Mesothelial cell of epicardium (in vitro differentiated cells): ENCODE data around the gene SRSF9. TPM values are rescaled to one million over a fixed set of nuclear protein-coding genes. Genes with fewer than 3 reads are reported as not detected.

Experiments used
- DNase-seq, 2 experiments: peaks; one replicate each; pipeline ENCODE4 v3.0.0; 2021; ENCODE audit warnings: low spot score in 2 of 2; ENCODE audit not compliant: unreplicated experiment in 2 of 2
- H3K27ac Mint-ChIP-seq: 2 replicates; pipeline ENCODE4 v1.8.0; 2021; ENCODE audit warnings: mixed read lengths
- H3K27me3 Mint-ChIP-seq: 2 replicates; pipeline ENCODE4 v1.8.0; 2021; ENCODE audit warnings: low read depth, mixed read lengths
- H3K36me3 Mint-ChIP-seq: 2 replicates; pipeline ENCODE4 v1.8.0; 2021; ENCODE audit warnings: mixed read lengths
- H3K4me1 Mint-ChIP-seq: 2 replicates; pipeline ENCODE4 v1.8.0; 2021; ENCODE audit warnings: mixed read lengths
- H3K4me3 Mint-ChIP-seq: 2 replicates; pipeline ENCODE4 v1.8.0; 2021; ENCODE audit warnings: mild to moderate bottlenecking, moderate library complexity, mixed read lengths
- H3K9me3 Mint-ChIP-seq: 2 replicates; pipeline ENCODE4 v1.8.0; 2021; ENCODE audit warnings: mixed read lengths
- CTCF ChIP-seq: fragments of 200-600 bp; sonication (generic); IDR thresholded peaks from one replicate; pipeline ENCODE4 v1.5.0; 2021; ENCODE audit warnings: antibody characterized with exemption; ENCODE audit not compliant: unreplicated experiment
- total RNA-seq: library from RNA; stranded (reverse); gene quantifications from 3 replicates; pipeline ENCODE4 v1.2.1, GENCODE V29; 2021

Gene SRSF9
- total RNA-seq, 1 donor from 2014 or later: 197 TPM

DNA sequence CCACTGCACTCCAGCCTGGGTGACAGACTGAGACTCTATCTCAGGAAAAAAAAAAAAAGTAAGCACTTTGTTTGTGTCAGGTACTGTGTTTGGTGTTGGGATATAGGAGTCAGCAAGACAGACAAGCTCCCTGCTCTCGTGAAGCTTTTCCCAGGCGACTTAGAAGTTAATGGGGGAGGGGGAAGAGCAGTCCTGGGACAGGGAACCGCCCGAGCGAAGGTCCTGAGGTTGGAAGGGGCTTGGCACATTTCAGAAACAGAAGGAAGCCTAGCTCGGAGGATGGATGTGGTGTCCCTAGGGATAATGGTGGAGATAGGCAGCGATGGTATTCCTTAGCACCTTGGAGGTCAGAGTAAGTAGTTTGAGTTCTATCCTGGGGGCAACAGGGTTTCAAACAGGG is 40.2 kb downstream of the SRSF9 start:
- Mint-ChIP-seq H3K9me3 (no peaks in the 10 kb centered on the region), H3K27ac (no peak overlapping the region), H3K36me3 (no peaks in the 10 kb centered on the region), H3K4me3 (no peak overlapping the region), H3K4me1 (peaks cover 2% of the 10 kb centered on the region), H3K27me3 (no peaks in the 10 kb centered on the region)
- no peak for TF ChIP-seq CTCF
- DNase-seq: no peak

DNA sequence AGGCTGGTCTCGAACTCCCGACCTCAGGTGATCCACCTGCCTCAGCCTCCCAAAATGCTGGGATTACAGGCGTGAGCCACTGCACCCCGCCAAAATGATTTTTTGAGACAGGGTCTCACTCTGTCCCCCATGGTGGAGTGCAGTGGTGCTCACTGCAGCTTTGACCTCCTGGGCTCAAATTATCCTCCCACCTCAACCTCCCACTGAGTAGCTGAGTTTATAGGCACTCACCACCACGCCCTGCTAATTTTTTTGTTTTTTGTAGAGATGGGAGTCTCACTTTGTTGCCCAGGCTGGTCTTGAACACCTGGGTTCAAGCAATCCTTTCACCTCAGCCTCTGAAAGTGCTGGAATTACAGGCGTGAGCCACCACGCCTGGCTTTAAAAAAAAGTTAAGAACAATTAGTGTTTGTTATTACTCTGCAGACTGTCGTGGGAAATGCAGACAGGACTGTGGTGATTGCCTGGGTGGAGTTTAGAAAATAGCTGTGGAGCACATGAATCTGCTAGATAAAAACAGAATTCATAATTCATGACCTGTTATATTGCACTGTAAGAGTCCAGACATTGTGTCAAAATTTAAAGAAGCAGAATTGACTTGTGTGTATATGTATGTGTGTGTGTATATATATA is 40.8 kb downstream of the SRSF9 start:
- Mint-ChIP-seq H3K4me3 (no peak overlapping the region), H3K36me3 (no peaks in the 10 kb centered on the region), H3K27ac (no peak overlapping the region), H3K27me3 (no peaks in the 10 kb centered on the region), H3K4me1 (peaks cover 2% of the 10 kb centered on the region), H3K9me3 (no peaks in the 10 kb centered on the region)
- DNase-seq: no peak
- no peak for TF ChIP-seq CTCF

DNA sequence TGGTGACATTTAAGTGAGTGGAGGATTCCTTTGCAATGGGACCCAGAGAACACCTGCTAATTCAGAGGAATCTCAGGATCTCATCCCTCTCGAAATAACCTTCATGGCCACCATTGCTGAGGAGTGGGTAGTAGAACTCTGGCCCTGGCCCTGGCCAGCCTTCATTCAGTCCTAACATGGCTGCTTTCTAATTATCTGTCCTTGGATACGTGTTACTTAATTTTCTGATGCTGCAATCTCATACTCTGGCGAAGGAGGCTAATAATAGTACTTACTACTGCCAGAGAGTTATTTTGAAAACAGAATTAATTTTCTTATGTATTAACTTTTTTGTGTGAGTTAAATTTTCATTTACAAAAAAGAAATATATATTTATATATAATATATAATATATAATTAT is 43.8 kb downstream of the SRSF9 start:
- Mint-ChIP-seq H3K36me3 (no peaks in the 10 kb centered on the region), H3K27ac (no peak overlapping the region)

GRCh38 chr12:120422892-120423456 is 46.6 kb downstream of the SRSF9 start:
- Mint-ChIP-seq H3K4me3 (no peak overlapping the region), H3K9me3 (no peaks in the 10 kb centered on the region), H3K27ac (no peak overlapping the region), H3K27me3 (no peaks in the 10 kb centered on the region), H3K4me1 (no peaks in the 10 kb centered on the region), H3K36me3 (no peaks in the 10 kb centered on the region)
- no peak for DNase-seq
- TF ChIP-seq CTCF: no peak

More for the DNA sequence above, 43.8 kb downstream of the SRSF9 start:
- no peak for DNase-seq
- no peak for TF ChIP-seq CTCF
- H3K27me3 Mint-ChIP-seq: no peaks in the 10 kb centered on the region
- H3K4me3 Mint-ChIP-seq: no peak overlapping the region
- H3K4me1 Mint-ChIP-seq: peaks cover 2% of the 10 kb centered on the region
- no peaks in the 10 kb centered on the region for H3K9me3 Mint-ChIP-seq

- no peaks in the 10 kb centered on the region for H3K9me3 Mint-ChIP-seq
- no peaks in the 10 kb centered on the region for H3K27me3 Mint-ChIP-seq
- TF ChIP-seq CTCF: no peak
- H3K4me3 Mint-ChIP-seq: no peak overlapping the region
- DNase-seq: no peak
- no peaks in the 10 kb centered on the region for H3K36me3 Mint-ChIP-seq
- H3K27ac Mint-ChIP-seq: no peak overlapping the region
- no peaks in the 10 kb centered on the region for H3K4me1 Mint-ChIP-seq
These were observed 47.8 kb downstream of the SRSF9 start for GRCh38 chr12:120421701-120422100.
